Vagina (tissue), 2 donors: ENCODE results near the gene FUT8. TPM values are rescaled to one million over a fixed set of nuclear protein-coding genes. Genes with fewer than 3 reads are reported as not detected.
"Not testable (repeated sequence)": the region's sequence is repeated elsewhere in the genome, so short reads cannot be mapped to it uniquely, and the experiment has no call there.

Experiments used
- DNase-seq, 2 donors: peaks; one replicate each; pipeline ENCODE4 v3.0.0-alpha.2; 2017; ENCODE audit errors: extremely low spot score in 2 of 2
- H3K27ac ChIP-seq: fragments of 200-600 bp; sonication (generic); one replicate; pipeline ENCODE4 v1.5.1; 2019
- H3K27me3 ChIP-seq: fragments of 200-600 bp; sonication (generic); one replicate; pipeline ENCODE4 v1.5.1; 2019
- H3K36me3 ChIP-seq, 2 donors: fragments of 200-600 bp; sonication (generic); one replicate each; pipeline ENCODE4 v1.5.1; 2017 to 2019
- H3K4me1 ChIP-seq: fragments of 200-600 bp; sonication (generic); one replicate; pipeline ENCODE4 v1.5.1; 2019
- H3K4me3 ChIP-seq, 2 donors: fragments of 200-600 bp; sonication (generic); 1 replicate in 1 of 2; 2 replicates in 1 of 2; pipeline ENCODE4 v1.5.1; 2016 to 2019
- H3K9me3 ChIP-seq: fragments of 200-600 bp; sonication (generic); one replicate; pipeline ENCODE4 v1.5.1; 2019
- POLR2A ChIP-seq, 2 donors: fragments of 450-650 bp; IDR thresholded peaks; one replicate each; pipeline ENCODE4 v1.6.1; 2017; ENCODE audit warnings: antibody characterized with exemption in 2 of 2, mild to moderate bottlenecking in 2 of 2, moderate library complexity in 2 of 2
- POLR2AphosphoS5 ChIP-seq, 2 donors: sonication (generic); formaldehyde crosslinking; IDR thresholded peaks; one replicate each; pipeline ENCODE4 v1.9.0; 2017; ENCODE audit warnings: antibody characterized with exemption in 2 of 2, mild to moderate bottlenecking in 2 of 2, low read depth in 1 of 2; ENCODE audit not compliant: insufficient read depth in 1 of 2
- intact Hi-C: fragments of 100-400 bp; cut with DNase I; formaldehyde crosslinking; loops from one replicate; pipeline ENCODE4 v1.15.1; 2023
- total RNA-seq: library from RNA; depleted of rRNA; stranded (reverse); fragments of >200 nt; gene quantifications from one replicate; pipeline ENCODE4 v1.2.3, GENCODE V29; 2016
- TF ChIP-seq, protein P1 (sequence below), 3 experiments: fragments of 450-650 bp in 2 of 3; fragments of 200-600 bp in 1 of 3; sonication (generic) in 1 of 3; IDR thresholded peaks; one replicate each; pipeline ENCODE4 v1.5.1; 2017 to 2019; ENCODE audit warnings: antibody characterized with exemption in 3 of 3, mild to moderate bottlenecking in 2 of 3, moderate library complexity in 2 of 3

FUT8 gene
- total RNA-seq, 1 donor from 2014 or later = 35.1 TPM

DNA sequence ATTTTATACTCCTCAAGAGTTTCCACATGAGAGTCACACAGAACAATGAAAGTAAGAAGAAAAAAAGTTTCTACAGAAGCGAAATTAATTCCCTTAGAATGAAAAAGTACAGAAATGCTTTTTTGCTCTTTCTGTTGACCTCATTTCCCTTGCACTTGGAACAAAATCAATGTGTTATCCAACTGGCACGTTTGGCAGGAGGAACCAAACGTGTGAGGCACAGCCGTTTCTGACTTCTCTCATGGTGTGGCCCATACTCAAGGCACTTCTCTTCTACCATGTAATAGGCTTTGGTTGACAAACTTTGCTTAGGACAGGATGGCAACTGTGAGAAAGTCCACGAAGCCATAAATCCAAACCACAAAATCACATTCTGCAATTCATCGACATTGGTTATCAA lies 297.0 kb downstream of the FUT8 start:
- no peaks in the 10 kb centered on the region for H3K4me1 ChIP-seq
- H3K36me3 ChIP-seq = no peaks in the 10 kb centered on the region
- no peak overlapping the region for H3K27ac ChIP-seq
- DNase-seq = no peak
- no peaks in the 10 kb centered on the region for H3K27me3 ChIP-seq
- TF ChIP-seq POLR2A (IDR thresholded peaks at IDR 0.05) (no peak), POLR2AphosphoS5 (IDR thresholded peaks at IDR 0.05; ENCODE audit: insufficient read depth in 1 of 2, low read depth in 1 of 2) (no peak)
- TF ChIP-seq, protein P1, sequence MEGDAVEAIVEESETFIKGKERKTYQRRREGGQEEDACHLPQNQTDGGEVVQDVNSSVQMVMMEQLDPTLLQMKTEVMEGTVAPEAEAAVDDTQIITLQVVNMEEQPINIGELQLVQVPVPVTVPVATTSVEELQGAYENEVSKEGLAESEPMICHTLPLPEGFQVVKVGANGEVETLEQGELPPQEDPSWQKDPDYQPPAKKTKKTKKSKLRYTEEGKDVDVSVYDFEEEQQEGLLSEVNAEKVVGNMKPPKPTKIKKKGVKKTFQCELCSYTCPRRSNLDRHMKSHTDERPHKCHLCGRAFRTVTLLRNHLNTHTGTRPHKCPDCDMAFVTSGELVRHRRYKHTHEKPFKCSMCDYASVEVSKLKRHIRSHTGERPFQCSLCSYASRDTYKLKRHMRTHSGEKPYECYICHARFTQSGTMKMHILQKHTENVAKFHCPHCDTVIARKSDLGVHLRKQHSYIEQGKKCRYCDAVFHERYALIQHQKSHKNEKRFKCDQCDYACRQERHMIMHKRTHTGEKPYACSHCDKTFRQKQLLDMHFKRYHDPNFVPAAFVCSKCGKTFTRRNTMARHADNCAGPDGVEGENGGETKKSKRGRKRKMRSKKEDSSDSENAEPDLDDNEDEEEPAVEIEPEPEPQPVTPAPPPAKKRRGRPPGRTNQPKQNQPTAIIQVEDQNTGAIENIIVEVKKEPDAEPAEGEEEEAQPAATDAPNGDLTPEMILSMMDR (IDR thresholded peaks at IDR 0.05) = no peak
- H3K9me3 ChIP-seq = no peaks in the 10 kb centered on the region
- intact Hi-C loops = no loop called here
- no peak overlapping the region for H3K4me3 ChIP-seq

DNA sequence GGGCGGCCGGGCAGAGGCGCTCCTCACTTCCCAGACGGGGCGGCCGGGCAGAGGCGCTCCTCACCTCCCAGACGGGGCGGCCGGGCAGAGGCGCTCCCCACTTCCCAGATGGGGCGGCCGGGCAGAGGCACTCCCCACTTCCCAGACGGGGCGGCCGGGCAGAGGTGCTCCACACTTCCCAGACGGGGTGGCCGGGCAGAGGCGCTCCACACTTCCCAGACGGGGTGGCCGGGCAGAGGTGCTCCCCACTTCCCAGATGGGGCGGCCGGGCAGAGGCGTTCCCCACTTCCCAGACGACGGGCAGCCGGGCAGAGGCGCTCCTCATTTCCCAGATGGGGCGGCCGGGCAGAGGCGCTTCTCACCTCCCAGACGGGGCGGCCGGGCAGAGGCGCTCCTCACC lies 304.3 kb downstream of the FUT8 start:
- H3K4me1 ChIP-seq, H3K27ac ChIP-seq, H3K27me3 ChIP-seq, DNase-seq, H3K36me3 ChIP-seq, intact Hi-C loops, H3K4me3 ChIP-seq, H3K9me3 ChIP-seq: not testable (repeated sequence)

DNA sequence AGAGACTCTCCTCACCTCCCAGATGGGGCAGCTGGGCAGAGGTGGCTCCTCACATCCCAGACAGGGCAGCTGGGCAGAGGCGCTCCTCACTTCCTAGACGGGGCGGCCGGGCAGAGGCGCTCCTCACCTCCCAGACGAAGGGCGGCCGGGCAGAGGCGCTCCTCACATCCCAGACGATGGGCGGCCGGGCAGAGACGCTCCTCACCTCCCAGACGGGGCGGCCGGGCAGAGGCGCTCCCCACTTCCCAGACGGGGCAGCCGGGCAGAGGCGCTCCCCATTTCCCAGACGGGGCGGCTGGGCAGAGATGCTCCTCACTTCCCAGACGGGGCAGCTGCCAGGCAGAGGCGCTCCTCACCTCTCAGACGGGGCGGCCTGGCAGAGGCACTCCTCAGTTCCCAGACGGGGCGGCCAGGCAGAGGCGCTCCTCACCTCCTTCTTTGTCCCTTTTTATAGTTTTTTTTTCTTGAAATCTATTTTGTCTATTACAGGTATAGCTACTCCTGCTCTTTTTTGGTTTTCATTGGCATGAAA lies 304.9 kb downstream of the FUT8 start:
- H3K36me3 ChIP-seq, H3K27ac ChIP-seq, H3K4me1 ChIP-seq, H3K9me3 ChIP-seq, H3K27me3 ChIP-seq, DNase-seq, intact Hi-C loops, H3K4me3 ChIP-seq: not testable (repeated sequence)

DNA sequence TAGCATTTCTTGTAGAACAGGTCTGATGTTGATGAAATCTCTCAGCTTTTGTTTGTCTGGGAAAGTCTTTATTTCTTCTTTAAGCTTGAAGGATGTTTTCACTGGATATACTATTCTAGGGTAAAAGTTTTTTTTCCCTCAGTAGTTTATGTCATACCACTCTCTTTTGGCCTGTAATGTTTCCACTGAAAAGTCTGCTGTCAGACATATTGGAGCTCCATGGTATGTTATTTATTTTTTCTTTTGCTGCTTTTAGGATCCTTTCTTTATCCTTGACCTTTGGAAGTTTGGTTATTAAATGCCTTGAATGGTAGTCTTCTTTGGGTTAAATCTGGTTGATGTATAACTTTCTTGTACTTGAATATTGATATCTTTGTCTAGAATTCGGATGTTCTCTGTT lies 306.1 kb downstream of the FUT8 start:
- no peaks in the 10 kb centered on the region for H3K4me1 ChIP-seq
- H3K9me3 ChIP-seq = no peaks in the 10 kb centered on the region
- no peak overlapping the region for H3K27ac ChIP-seq
- intact Hi-C loops = no loop called here
- no peak for DNase-seq
- H3K4me3 ChIP-seq = no peak overlapping the region
- H3K36me3 ChIP-seq = no peaks in the 10 kb centered on the region
- TF ChIP-seq, protein P1 (IDR thresholded peaks at IDR 0.05) = no peak
- TF ChIP-seq POLR2AphosphoS5 (IDR thresholded peaks at IDR 0.05; ENCODE audit: insufficient read depth in 1 of 2, low read depth in 1 of 2) (no peak), POLR2A (IDR thresholded peaks at IDR 0.05) (no peak)
- H3K27me3 ChIP-seq = no peaks in the 10 kb centered on the region

DNA sequence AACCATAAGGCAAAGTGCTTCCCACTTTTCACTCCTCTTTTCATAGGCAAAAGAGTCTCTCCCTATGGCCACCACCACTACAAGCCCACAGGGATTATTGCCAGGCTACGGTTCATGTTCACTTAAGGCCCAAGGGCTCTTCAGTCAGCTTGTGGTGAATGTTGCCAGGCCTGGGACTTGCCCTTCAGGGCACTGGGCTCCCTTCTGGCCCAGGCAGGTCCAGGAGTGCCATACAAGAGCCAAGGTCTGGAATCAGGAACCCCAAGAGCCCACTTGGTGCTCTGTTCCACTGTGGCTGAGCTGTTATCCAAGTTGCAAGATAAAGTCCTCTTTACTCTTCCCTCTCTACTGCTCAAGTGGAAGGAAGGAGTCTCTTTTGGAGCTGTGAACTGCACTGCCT lies 307.6 kb downstream of the FUT8 start:
- H3K4me3 ChIP-seq = no peak overlapping the region
- no peak for TF ChIP-seq POLR2A (IDR thresholded peaks at IDR 0.05)
- TF ChIP-seq, protein P1 (IDR thresholded peaks at IDR 0.05) = no peak
- no peak for TF ChIP-seq POLR2AphosphoS5 (IDR thresholded peaks at IDR 0.05; ENCODE audit: insufficient read depth in 1 of 2, low read depth in 1 of 2)
- H3K27me3 ChIP-seq = no peaks in the 10 kb centered on the region
- peaks cover 0 to 1% of the 10 kb centered on the region in 2 donors for H3K36me3 ChIP-seq
- DNase-seq = no peak
- no peaks in the 10 kb centered on the region for H3K9me3 ChIP-seq
- intact Hi-C loops = no loop called here
- H3K4me1 ChIP-seq = no peaks in the 10 kb centered on the region
- H3K27ac ChIP-seq = no peak overlapping the region

DNA sequence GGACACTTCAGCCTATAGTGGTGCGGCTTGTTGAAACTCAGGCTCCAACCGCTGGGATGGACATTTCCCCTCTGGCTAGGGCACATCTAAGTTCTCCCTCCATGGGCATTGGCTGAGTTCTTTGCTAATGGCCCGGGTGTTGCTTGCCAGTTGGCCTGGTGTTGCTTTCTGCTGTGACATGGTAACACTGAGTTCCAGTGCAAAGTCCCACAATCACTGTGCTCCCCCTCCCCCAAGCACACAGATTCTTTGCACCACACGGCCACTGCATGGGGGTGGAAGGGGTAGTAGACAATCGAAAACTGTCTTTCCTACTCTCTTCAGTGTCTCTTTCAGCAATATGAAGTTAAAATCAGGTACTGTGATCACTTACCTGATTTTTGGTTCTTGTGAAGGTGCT lies 308.2 kb downstream of the FUT8 start:
- no peaks in the 10 kb centered on the region for H3K9me3 ChIP-seq
- no peak overlapping the region for H3K4me3 ChIP-seq
- peaks cover 0 to 7% of the 10 kb centered on the region in 2 donors for H3K36me3 ChIP-seq
- no peak overlapping the region for H3K27ac ChIP-seq
- TF ChIP-seq, protein P1 (IDR thresholded peaks at IDR 0.05) = no peak
- no peak for TF ChIP-seq POLR2A (IDR thresholded peaks at IDR 0.05)
- intact Hi-C loops = no loop called here
- no peak for DNase-seq
- no peaks in the 10 kb centered on the region for H3K27me3 ChIP-seq
- no peaks in the 10 kb centered on the region for H3K4me1 ChIP-seq
